K562 (cell line): ENCODE results near the gene TSTD2. TPM values are rescaled to one million over a fixed set of nuclear protein-coding genes. Genes with fewer than 3 reads are reported as not detected.

Experiments
- CBFA2T3 ChIP-seq: fragments of 450-650 bp; IDR thresholded peaks from 2 replicates; pipeline ENCODE4 v1.6.1; 2017
- DPF2 ChIP-seq: fragments of 450-650 bp; IDR thresholded peaks from 2 replicates; pipeline ENCODE4 v1.6.1; 2016
- FOS ChIP-seq: IDR thresholded peaks from 3 replicates; pipeline ENCODE4 v1.6.1; 2011; ENCODE audit not compliant: insufficient read length; ENCODE audit errors: extremely low read depth
- KHSRP ChIP-seq: fragments of 450-650 bp; IDR thresholded peaks from 2 replicates; pipeline ENCODE4 v1.6.1; 2017
- NFE2 ChIP-seq: IDR thresholded peaks from 2 replicates; pipeline ENCODE4 v1.6.1; 2014; ENCODE audit warnings: antibody characterized with exemption, low read depth
- POLR2G ChIP-seq: fragments of 200-400 bp; formaldehyde crosslinking; IDR thresholded peaks from 2 replicates; pipeline ENCODE4 v1.6.1; 2017; ENCODE audit warnings: low read depth, mild to moderate bottlenecking, antibody characterized with exemption, low read length, moderate library complexity
- RBM17 ChIP-seq: fragments of 200-400 bp; formaldehyde crosslinking; IDR thresholded peaks from 2 replicates; pipeline ENCODE4 v1.6.1; 2017; ENCODE audit warnings: low read depth, mild to moderate bottlenecking, low read length, borderline replicate concordance
- RFX7 ChIP-seq: fragments of 250-450 bp; sonication (Bioruptor Pico); IDR thresholded peaks from 2 replicates; pipeline ENCODE4 v1.5.1; 2021; ENCODE audit warnings: mild to moderate bottlenecking
- SETDB1 ChIP-seq: IDR thresholded peaks from one replicate; pipeline ENCODE4 v1.6.1; 2012; ENCODE audit warnings: low read length, control low read depth, inconsistent platforms
- SMARCA4 ChIP-seq: fragments of 450-650 bp; IDR thresholded peaks from 2 replicates; pipeline ENCODE4 v1.6.1; 2016
- SMARCE1 ChIP-seq: fragments of 450-650 bp; IDR thresholded peaks from 2 replicates; pipeline ENCODE4 v1.7.1; 2016; ENCODE audit warnings: mild to moderate bottlenecking
- TAF9B ChIP-seq: fragments of 450-650 bp; IDR thresholded peaks from 2 replicates; pipeline ENCODE4 v1.6.1; 2018; ENCODE audit warnings: mild to moderate bottlenecking; ENCODE audit not compliant: partially characterized antibody
- TGIF2 ChIP-seq: sonication (generic); formaldehyde crosslinking; IDR thresholded peaks from 2 replicates; pipeline ENCODE4 v1.8.1; 2022; ENCODE audit warnings: mild to moderate bottlenecking, missing genetic modification reagents, moderate library complexity
- ZBTB8A ChIP-seq: fragments of 450-650 bp; IDR thresholded peaks from 2 replicates; pipeline ENCODE4 v1.6.1; 2018; ENCODE audit warnings: mild to moderate bottlenecking, moderate library complexity; ENCODE audit not compliant: partially characterized antibody
- ZNF140 ChIP-seq: fragments of 250-450 bp; sonication (Bioruptor Pico); IDR thresholded peaks from 2 replicates; pipeline ENCODE4 v1.8.0; 2021; ENCODE audit warnings: moderate library complexity, mild to moderate bottlenecking, inconsistent platforms
- ZNF589 ChIP-seq: fragments of 200-800 bp; sonication (Bioruptor generic); IDR thresholded peaks from 2 replicates; pipeline ENCODE4 v1.6.1; 2016; ENCODE audit warnings: low read depth, missing genetic modification characterization, missing compliant biosample characterization
- polyA plus RNA-seq, 8 experiments: library from polyadenylated mRNA; depleted of rRNA in 4 of 8; stranded (reverse) in 5 of 8; unstranded in 3 of 8; fragments of >200 nt; fragmentation: Nextera tagmentation in 2 of 8; fragmentation: Illumina TruSeq in 1 of 8; extraction: Ambion mirVana in 2 of 8; extraction: Trizol in 1 of 8; gene quantifications; 2 replicates each; pipeline versions ENCODE4 v1.2.1 to v1.2.3, GENCODE V29; 2011 to 2014; ENCODE audit warnings: inconsistent platforms in 1 of 8, missing spikeins in 1 of 8
- total RNA-seq, 7 experiments: library from RNA; depleted of rRNA in 6 of 7; stranded (reverse); fragments of >200 nt in 6 of 7; fragmentation: Illumina TruSeq in 2 of 7; extraction: Trizol in 2 of 7; gene quantifications; 2 replicates each; pipeline versions ENCODE4 v1.2.1 to v1.2.3, GENCODE V29; 2011 to 2021; ENCODE audit warnings: low replicate concordance in 1 of 7
- TF ChIP-seq, protein P1 (sequence below): fragments of 450-650 bp; IDR thresholded peaks from 2 replicates; pipeline ENCODE4 v1.6.1; 2018; ENCODE audit not compliant: partially characterized antibody
- TF ChIP-seq, protein P2 (sequence below): fragments of 200-800 bp; sonication (Bioruptor generic); IDR thresholded peaks from 2 replicates; pipeline ENCODE4 v1.6.1; 2017; ENCODE audit warnings: missing genetic modification characterization, missing compliant biosample characterization
- TF ChIP-seq, protein P3 (sequence below): sonication (generic); formaldehyde crosslinking; IDR thresholded peaks from 2 replicates; pipeline ENCODE4 v1.9.0; 2022; ENCODE audit warnings: mild to moderate bottlenecking, missing genetic modification reagents
- TF ChIP-seq, protein P4 (sequence below): fragments of 450-650 bp; IDR thresholded peaks from 2 replicates; pipeline ENCODE4 v1.6.1; 2017; ENCODE audit warnings: antibody characterized with exemption
- TF ChIP-seq, protein P5 (sequence below), 2 experiments: fragments of 250-450 bp in 1 of 2; fragments of 450-650 bp in 1 of 2; sonication (Bioruptor Pico) in 1 of 2; IDR thresholded peaks; 2 replicates each; pipeline versions ENCODE4 v1.6.1 to v1.8.0; 2016 to 2021; ENCODE audit warnings: mild to moderate bottlenecking in 2 of 2, moderate library complexity in 2 of 2, missing compliant biosample characterization in 1 of 2, missing genetic modification characterization in 1 of 2
- TF ChIP-seq, protein P6 (sequence below), 2 experiments: fragments of 450-650 bp in 1 of 2; sonication (generic) in 1 of 2; formaldehyde crosslinking in 1 of 2; IDR thresholded peaks in 1 of 2; conservative IDR thresholded peaks in 1 of 2; 2 replicates each; pipeline versions ENCODE4 v1.6.1 to v1.8.1; 2016 to 2023; ENCODE audit warnings: mild to moderate bottlenecking in 2 of 2, moderate library complexity in 2 of 2, inconsistent platforms in 1 of 2, missing genetic modification reagents in 1 of 2

TSTD2 gene
- total and polyA plus RNA-seq, 9 of the 15 experiments (the other 6 are each of a cell fraction or from before 2014, with no cell fraction given): 10.1 to 36.7 (median 19.0) TPM

DNA sequence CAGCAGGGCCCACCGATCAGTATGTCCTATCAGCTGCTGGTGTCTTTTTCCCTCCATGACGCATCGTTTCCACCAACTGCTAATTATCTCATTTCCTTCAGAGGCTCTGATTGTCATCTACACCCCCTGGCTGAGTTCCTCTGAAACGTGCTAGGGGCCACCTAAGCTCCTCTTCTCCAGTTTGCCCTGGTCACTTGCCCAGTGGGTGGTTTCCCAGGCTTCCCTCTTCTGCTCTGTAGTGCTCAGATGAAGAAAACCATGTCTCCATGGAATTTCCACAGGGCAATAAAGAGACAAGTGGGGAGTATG is 65.3 kb downstream of the TSTD2 start (continued):
- TF ChIP-seq, protein P1, sequence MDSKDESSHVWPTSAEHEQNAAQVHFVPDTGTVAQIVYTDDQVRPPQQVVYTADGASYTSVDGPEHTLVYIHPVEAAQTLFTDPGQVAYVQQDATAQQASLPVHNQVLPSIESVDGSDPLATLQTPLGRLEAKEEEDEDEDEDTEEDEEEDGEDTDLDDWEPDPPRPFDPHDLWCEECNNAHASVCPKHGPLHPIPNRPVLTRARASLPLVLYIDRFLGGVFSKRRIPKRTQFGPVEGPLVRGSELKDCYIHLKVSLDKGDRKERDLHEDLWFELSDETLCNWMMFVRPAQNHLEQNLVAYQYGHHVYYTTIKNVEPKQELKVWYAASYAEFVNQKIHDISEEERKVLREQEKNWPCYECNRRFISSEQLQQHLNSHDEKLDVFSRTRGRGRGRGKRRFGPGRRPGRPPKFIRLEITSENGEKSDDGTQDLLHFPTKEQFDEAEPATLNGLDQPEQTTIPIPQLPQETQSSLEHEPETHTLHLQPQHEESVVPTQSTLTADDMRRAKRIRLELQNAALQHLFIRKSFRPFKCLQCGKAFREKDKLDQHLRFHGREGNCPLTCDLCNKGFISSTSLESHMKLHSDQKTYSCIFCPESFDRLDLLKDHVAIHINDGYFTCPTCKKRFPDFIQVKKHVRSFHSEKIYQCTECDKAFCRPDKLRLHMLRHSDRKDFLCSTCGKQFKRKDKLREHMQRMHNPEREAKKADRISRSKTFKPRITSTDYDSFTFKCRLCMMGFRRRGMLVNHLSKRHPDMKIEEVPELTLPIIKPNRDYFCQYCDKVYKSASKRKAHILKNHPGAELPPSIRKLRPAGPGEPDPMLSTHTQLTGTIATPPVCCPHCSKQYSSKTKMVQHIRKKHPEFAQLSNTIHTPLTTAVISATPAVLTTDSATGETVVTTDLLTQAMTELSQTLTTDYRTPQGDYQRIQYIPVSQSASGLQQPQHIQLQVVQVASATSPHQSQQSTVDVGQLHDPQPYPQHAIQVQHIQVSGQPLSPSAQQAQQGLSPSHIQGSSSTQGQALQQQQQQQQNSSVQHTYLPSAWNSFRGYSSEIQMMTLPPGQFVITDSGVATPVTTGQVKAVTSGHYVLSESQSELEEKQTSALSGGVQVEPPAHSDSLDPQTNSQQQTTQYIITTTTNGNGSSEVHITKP: peak; percentile 9
- TF ChIP-seq ZBTB8A (no peak), RBM17 (no peak), SETDB1 (no peak), ZNF589 (CRISPR knock-in tag) (no peak), SMARCA4 (peak; percentile 72), DPF2 (peak; percentile 69), ZNF140 (CRISPR knock-in tag) (no peak), RFX7 (no peak), KHSRP (no peak), SMARCE1 (peak; percentile 80), NFE2 (peak; percentile 22; the same call in 1 of the 2 replicates), TAF9B (peak; percentile 12), CBFA2T3 (peak; percentile 59; the same call in 1 of the 2 replicates), POLR2G (no peak), TGIF2 (CRISPR knock-in tag) (no peak), FOS (peak; percentile 14)
- TF ChIP-seq, protein P2, sequence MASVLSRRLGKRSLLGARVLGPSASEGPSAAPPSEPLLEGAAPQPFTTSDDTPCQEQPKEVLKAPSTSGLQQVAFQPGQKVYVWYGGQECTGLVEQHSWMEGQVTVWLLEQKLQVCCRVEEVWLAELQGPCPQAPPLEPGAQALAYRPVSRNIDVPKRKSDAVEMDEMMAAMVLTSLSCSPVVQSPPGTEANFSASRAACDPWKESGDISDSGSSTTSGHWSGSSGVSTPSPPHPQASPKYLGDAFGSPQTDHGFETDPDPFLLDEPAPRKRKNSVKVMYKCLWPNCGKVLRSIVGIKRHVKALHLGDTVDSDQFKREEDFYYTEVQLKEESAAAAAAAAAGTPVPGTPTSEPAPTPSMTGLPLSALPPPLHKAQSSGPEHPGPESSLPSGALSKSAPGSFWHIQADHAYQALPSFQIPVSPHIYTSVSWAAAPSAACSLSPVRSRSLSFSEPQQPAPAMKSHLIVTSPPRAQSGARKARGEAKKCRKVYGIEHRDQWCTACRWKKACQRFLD: peak; percentile 77; the same call in 1 of the 2 replicates
- TF ChIP-seq, protein P3, sequence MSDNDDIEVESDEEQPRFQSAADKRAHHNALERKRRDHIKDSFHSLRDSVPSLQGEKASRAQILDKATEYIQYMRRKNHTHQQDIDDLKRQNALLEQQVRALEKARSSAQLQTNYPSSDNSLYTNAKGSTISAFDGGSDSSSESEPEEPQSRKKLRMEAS (CRISPR knock-in tag): no peak
- TF ChIP-seq, protein P4, sequence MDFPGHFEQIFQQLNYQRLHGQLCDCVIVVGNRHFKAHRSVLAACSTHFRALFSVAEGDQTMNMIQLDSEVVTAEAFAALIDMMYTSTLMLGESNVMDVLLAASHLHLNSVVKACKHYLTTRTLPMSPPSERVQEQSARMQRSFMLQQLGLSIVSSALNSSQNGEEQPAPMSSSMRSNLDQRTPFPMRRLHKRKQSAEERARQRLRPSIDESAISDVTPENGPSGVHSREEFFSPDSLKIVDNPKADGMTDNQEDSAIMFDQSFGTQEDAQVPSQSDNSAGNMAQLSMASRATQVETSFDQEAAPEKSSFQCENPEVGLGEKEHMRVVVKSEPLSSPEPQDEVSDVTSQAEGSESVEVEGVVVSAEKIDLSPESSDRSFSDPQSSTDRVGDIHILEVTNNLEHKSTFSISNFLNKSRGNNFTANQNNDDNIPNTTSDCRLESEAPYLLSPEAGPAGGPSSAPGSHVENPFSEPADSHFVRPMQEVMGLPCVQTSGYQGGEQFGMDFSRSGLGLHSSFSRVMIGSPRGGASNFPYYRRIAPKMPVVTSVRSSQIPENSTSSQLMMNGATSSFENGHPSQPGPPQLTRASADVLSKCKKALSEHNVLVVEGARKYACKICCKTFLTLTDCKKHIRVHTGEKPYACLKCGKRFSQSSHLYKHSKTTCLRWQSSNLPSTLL: no peak
- TF ChIP-seq, protein P5, sequence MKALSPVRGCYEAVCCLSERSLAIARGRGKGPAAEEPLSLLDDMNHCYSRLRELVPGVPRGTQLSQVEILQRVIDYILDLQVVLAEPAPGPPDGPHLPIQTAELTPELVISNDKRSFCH (CRISPR knock-in tag; IDR thresholded peaks at IDR 0.05): no peak
- TF ChIP-seq, protein P5 (tag; IDR thresholded peaks at IDR 0.05): no peak
- TF ChIP-seq, protein P6, sequence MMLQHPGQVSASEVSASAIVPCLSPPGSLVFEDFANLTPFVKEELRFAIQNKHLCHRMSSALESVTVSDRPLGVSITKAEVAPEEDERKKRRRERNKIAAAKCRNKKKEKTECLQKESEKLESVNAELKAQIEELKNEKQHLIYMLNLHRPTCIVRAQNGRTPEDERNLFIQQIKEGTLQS (IDR thresholded peaks at IDR 0.05): peak; percentile 82
- TF ChIP-seq, protein P6 (CRISPR knock-in tag; conservative IDR thresholded peaks at IDR 0.05): no peak
